HUES64 (cell line): ENCODE results near the gene ALDH8A1.
"Not testable (repeated sequence)": the region's sequence is repeated elsewhere in the genome, so short reads cannot be mapped to it uniquely, and the experiment has no call there.

ENCODE experiments used
- H3K27ac ChIP-seq: 2 replicates; pipeline ENCODE4 v1.7.0; 2013; ENCODE audit warnings: low read depth, low read length, inconsistent platforms
- H3K27me3 ChIP-seq: 2 replicates; pipeline ENCODE4 v1.6.1; 2013; ENCODE audit warnings: mild to moderate bottlenecking, low read length; ENCODE audit not compliant: insufficient read depth
- H3K36me3 ChIP-seq: 2 replicates; pipeline ENCODE4 v1.6.1; 2013; ENCODE audit warnings: mild to moderate bottlenecking, low read length; ENCODE audit not compliant: insufficient read depth
- H3K4me1 ChIP-seq: 2 replicates; pipeline ENCODE4 v1.6.1; 2013; ENCODE audit warnings: mild to moderate bottlenecking, low read length, moderate library complexity; ENCODE audit not compliant: insufficient read depth
- H3K4me3 ChIP-seq: 2 replicates; pipeline ENCODE4 v1.5.1; 2013; ENCODE audit warnings: mild to moderate bottlenecking, low read length, moderate library complexity
- H3K9ac ChIP-seq: 2 replicates; pipeline ENCODE4 v1.6.1; 2013; ENCODE audit warnings: mild to moderate bottlenecking, low read depth, low read length
- H3K9me3 ChIP-seq: 2 replicates; pipeline ENCODE4 v1.6.1; 2013; ENCODE audit warnings: low read depth, low read length; ENCODE audit not compliant: insufficient read depth
- WGBS: fragments of 150-250, 120-280 bp; methylation state at CpG from one replicate; pipeline ENCODE4 v1.1.7; 2013; ENCODE audit warnings: missing lambda C conversion rate; 5-methylcytosine and 5-hydroxymethylcytosine counted together

The ALDH8A1 gene

DNA sequence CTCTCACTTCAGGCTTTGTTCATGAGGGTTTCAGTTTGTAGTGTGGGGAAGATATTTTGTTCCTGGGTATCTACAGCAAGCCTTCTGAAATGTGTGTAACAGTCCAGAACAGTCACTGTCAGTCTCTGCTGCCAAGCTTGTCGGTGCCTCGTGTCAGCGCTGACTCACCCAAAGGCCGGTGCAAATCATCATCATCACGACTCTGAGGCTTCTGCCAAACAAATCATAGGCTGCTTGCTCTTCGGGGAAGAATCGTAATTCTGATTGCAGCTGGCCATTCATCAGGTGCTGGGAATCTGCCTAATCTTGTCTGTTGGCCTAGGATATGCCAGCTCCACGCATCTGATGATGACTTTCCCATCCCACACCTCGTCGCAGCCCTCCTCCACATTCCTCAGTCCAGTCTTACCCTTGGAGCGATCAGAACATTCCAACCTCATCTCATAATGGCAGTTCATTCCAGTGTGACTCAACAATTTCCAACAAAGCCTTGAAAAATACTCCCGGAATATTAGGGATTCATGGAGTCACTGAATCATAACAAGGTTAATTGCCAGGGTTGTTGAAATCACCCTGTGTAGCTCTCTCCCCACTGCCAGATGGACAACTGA is 40.9 kb downstream of the ALDH8A1 start:
- no peaks in the 10 kb centered on the region for H3K4me1 ChIP-seq
- H3K27ac ChIP-seq = no peak overlapping the region
- no peaks in the 10 kb centered on the region for H3K36me3 ChIP-seq
- H3K9ac ChIP-seq = no peak overlapping the region
- H3K4me3 ChIP-seq = no peak overlapping the region
- H3K27me3 ChIP-seq = no peaks in the 10 kb centered on the region
- H3K9me3 ChIP-seq = no peaks in the 10 kb centered on the region
- WGBS = 92% methylated on average over 12 of the region's 12 CpGs

DNA sequence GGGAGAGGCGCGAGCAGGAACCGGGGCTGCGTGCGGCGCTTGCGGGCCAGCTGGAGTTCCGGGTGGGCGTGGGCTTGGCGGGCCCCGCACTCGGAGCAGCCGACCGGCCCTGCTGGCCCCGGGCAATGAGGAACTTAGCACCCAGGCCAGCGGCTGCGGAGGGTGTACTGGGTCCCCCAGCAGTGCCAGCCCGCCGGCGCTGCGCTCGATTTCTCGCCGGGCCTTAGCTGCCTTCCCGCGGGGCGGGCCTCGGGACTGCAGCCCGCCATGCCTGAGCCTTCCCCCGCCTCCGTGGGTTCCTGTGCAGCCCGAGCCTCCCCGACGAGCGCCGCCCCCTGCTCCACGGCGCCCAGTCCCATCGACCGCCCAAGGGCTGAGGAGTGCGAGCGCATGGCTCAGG is 45.2 kb downstream of the ALDH8A1 start:
- H3K4me3 ChIP-seq, H3K4me1 ChIP-seq, H3K36me3 ChIP-seq, H3K9me3 ChIP-seq, H3K9ac ChIP-seq, H3K27me3 ChIP-seq, H3K27ac ChIP-seq: not testable (repeated sequence)
- WGBS = 98% methylated on average over 42 of the region's 42 CpGs

- Histone ChIP-seq H3K9me3 (no peaks in the 10 kb centered on the region), H3K36me3 (no peaks in the 10 kb centered on the region), H3K27ac (no peak overlapping the region), H3K9ac (no peak overlapping the region), H3K27me3 (no peaks in the 10 kb centered on the region), H3K4me1 (no peaks in the 10 kb centered on the region), H3K4me3 (no peak overlapping the region)
- 83% methylated on average over 9 of the region's 9 CpGs for WGBS
These were observed 46.5 kb downstream of the ALDH8A1 start for GRCh38 chr6:134903448-134903847.

DNA sequence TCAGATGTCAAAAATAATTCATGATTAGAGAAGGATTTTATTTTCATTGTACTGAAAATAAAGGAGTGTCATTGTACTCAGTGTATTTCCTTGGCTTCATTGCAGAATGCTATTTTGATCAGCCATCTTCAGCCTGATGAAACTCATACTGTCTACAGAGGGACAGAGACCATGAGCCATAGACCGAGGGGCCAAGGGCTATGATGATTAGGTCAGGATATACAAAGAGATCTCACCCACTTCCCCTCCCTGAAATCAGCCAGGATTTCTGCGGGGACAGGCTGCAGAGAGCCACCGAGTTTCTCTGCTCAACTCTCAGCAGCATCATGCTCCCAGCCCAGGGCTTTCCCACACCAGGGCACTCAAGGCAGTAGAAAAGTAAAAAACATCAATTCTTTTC is 47.0 kb downstream of the ALDH8A1 start:
- H3K4me1 ChIP-seq = no peaks in the 10 kb centered on the region
- 60% methylated on average over 3 of the region's 3 CpGs for WGBS
- no peak overlapping the region for H3K9ac ChIP-seq
- H3K27ac ChIP-seq = no peak overlapping the region
- H3K27me3 ChIP-seq = no peaks in the 10 kb centered on the region
- H3K9me3 ChIP-seq = no peaks in the 10 kb centered on the region
- no peak overlapping the region for H3K4me3 ChIP-seq
- H3K36me3 ChIP-seq = no peaks in the 10 kb centered on the region

GRCh38 chr6:134902074-134902861 is 47.6 kb downstream of the ALDH8A1 start:
- Histone ChIP-seq H3K27me3 (no peaks in the 10 kb centered on the region), H3K4me3 (no peak overlapping the region), H3K36me3 (no peaks in the 10 kb centered on the region), H3K27ac (no peak overlapping the region), H3K9me3 (no peaks in the 10 kb centered on the region), H3K9ac (no peak overlapping the region), H3K4me1 (no peaks in the 10 kb centered on the region)
- 89% methylated on average over 9 of the region's 9 CpGs for WGBS

- no peaks in the 10 kb centered on the region for H3K36me3 ChIP-seq
- no peak overlapping the region for H3K4me3 ChIP-seq
- WGBS = 94% methylated on average over 3 of the region's 4 CpGs
- H3K4me1 ChIP-seq = no peaks in the 10 kb centered on the region
- no peaks in the 10 kb centered on the region for H3K9me3 ChIP-seq
- no peaks in the 10 kb centered on the region for H3K27me3 ChIP-seq
- no peak overlapping the region for H3K27ac ChIP-seq
- no peak overlapping the region for H3K9ac ChIP-seq
These were observed 51.3 kb downstream of the ALDH8A1 start for GRCh38 chr6:134898575-134898974.

DNA sequence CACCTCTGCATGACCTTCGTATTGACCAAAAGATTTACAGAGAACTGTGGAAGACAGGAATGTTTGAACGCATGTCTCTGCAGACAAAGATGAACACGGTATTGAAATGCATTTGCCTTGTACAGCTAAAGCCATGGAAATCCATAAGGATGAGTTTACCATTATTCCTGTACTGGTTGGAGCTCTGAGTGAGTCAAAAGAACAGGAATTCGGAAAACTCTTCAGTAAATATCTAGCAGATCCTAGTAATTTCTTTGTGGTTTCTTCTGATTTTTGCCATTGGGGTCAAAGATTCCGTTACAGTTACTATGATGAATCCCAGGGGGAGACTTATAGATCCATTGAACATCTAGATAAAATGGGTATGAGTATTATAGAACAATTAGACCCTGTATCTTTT is 51.7 kb downstream of the ALDH8A1 start:
- H3K27ac ChIP-seq, H3K4me1 ChIP-seq, H3K4me3 ChIP-seq, H3K27me3 ChIP-seq, H3K9ac ChIP-seq, H3K9me3 ChIP-seq, H3K36me3 ChIP-seq: not testable (repeated sequence)
- 92% methylated on average over 5 of the region's 5 CpGs for WGBS

DNA sequence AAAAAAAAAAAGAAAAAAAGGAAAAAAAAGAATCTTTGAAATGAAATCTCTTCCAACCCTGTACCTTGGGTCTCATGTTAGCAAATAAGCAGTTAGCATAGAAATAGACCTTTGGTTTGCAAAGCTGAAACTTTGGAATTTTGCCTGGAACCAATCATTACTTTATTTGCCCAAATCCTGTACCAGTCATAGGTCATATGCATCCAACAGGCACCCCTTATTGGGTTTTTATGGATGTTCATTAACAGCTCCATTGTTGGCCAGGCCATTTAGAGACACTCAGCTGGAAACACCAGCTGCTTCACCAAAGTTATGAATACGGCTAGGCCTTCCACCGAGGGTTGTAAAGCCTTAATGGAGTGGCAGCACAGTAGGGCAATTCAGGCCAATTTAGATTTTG is 53.0 kb downstream of the ALDH8A1 start:
- Histone ChIP-seq H3K9me3 (peaks cover 5% of the 10 kb centered on the region), H3K9ac (no peak overlapping the region), H3K36me3 (no peaks in the 10 kb centered on the region), H3K27me3 (no peaks in the 10 kb centered on the region), H3K4me1 (no peaks in the 10 kb centered on the region), H3K4me3 (no peak overlapping the region), H3K27ac (no peak overlapping the region)
- WGBS = 92% methylated on average over 2 of the region's 2 CpGs

GRCh38 chr6:134894800-134895199 is 55.1 kb downstream of the ALDH8A1 start:
- peaks cover 5% of the 10 kb centered on the region for H3K9me3 ChIP-seq
- 97% methylated on average over 1 of the region's 1 CpG for WGBS
- no peak overlapping the region for H3K27ac ChIP-seq
- no peaks in the 10 kb centered on the region for H3K4me1 ChIP-seq
- H3K4me3 ChIP-seq = no peak overlapping the region
- H3K36me3 ChIP-seq = no peaks in the 10 kb centered on the region
- H3K9ac ChIP-seq = no peak overlapping the region
- H3K27me3 ChIP-seq = no peaks in the 10 kb centered on the region

DNA sequence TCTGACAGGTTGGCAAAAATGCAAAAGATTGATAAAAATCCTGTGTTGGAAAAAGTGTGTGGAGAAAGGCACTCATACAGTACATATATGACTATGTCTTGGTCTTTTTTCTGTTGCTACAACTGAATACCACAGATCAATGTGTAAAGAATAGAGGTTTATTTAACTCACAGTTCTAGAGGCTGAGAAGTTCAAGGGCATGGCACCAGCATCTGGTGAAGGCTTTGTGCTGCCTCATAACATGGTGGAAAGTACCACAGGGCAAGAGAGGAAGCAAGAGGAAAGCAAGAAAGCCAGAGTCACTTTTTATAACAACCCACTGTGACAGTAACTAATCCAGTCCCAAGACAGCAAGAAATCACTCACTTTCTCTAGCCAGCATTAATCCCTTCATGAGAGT is 57.5 kb downstream of the ALDH8A1 start:
- Histone ChIP-seq H3K9ac (no peak overlapping the region), H3K27me3 (no peaks in the 10 kb centered on the region), H3K9me3 (peaks cover 5% of the 10 kb centered on the region), H3K36me3 (no peaks in the 10 kb centered on the region), H3K27ac (no peak overlapping the region), H3K4me1 (no peaks in the 10 kb centered on the region), H3K4me3 (no peak overlapping the region)

- Histone ChIP-seq H3K9me3 (peaks cover 5% of the 10 kb centered on the region), H3K4me1 (no peaks in the 10 kb centered on the region), H3K4me3 (no peak overlapping the region), H3K27me3 (no peaks in the 10 kb centered on the region), H3K9ac (no peak overlapping the region), H3K27ac (no peak overlapping the region), H3K36me3 (no peaks in the 10 kb centered on the region)
These were observed 58.3 kb downstream of the ALDH8A1 start for GRCh38 chr6:134891633-134892032.

GRCh38 chr6:134888316-134888715 is 61.6 kb downstream of the ALDH8A1 start:
- Histone ChIP-seq H3K27me3 (no peaks in the 10 kb centered on the region), H3K27ac (no peak overlapping the region), H3K36me3 (no peaks in the 10 kb centered on the region), H3K4me1 (no peaks in the 10 kb centered on the region), H3K4me3 (no peak overlapping the region), H3K9ac (no peak overlapping the region), H3K9me3 (peaks cover 5% of the 10 kb centered on the region)
- WGBS = 90% methylated on average over 3 of the region's 3 CpGs
